DLD1 (cell line): Measurements from ENCODE around the gene ZNF177.

ENCODE experiments used
- in situ Hi-C: cut with HindIII; loops from 2 replicates; pipeline ENCODE4 v1.10.0; 2017; ENCODE audit warnings: low sequenced_read_pairs

Gene ZNF177

DNA sequence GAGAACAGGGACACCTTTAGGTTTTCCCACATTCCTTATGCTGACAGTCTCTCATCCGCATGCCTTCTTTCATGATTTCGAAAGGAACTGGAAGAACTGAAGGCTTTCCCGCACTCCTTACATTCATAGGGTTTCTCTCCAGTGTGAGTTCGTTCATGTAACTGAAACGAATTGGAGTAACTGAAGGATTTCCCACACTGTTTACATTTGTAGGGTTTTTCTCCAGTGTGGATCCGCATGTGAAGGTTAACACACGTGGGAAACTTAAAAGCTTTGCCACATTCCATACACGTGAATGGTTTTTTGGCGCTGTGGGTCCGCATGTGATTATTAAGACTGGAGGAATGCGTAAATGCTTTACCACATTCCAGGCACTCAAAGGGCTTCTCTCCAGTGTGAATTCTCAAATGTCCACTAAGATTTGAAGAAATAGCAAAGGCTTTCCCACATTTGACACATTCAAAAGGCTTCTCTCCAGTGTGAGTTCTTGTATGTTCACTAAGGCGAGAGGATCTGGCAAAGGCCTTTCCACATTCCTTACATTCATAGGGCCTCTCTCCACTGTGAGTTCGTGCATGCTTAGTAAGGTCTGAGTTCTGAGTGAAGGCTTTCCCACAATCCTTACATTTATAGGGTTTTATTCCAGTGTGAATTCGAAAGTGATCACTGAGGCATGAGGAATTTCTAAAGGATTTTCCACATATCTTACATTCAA is 50.6 kb downstream of the ZNF177 start:
- in situ Hi-C loops = loop anchor here (5.0 kb wide), 1 partner anchor 56 kb away; no protein-coding TSS in a partner anchor

DNA sequence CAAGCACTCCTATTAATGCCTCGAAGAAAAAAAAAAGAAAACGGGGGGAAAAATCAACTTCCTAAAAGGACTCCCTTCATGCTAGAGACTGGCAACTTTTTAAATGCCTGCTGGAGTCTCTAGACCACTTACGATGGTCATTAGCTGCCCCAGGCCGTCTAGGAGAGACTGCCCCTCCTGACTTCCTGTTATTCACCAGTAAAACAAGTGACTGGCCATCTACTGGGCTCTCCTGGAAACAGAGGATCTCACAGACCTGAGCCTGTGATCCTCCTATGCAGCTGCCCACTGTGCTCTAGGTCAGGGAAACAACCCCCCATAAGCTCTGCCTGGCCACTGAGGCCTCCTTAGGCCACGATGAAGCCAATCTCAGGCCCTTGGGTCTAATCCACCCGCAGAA is 65.1 kb downstream of the ZNF177 start:
- in situ Hi-C loops = no loop called here

DNA sequence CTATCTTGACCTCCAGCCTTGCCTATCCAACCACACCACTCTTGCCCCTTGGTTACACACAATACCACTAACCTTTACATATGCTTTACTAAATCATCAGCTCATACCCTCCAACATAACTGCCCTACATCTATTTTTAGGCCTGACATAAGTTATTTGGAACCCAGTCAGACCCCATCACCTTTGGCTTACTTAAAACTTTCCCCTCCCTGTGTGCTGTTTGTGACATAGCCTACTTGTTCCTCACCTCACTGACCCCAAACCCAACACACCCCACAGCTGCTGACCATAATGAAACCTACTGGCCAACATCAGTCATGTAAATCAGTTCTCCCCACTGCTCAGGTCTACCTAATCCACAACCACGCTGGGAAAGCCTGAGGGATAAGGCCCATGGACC is 67.6 kb downstream of the ZNF177 start:
- in situ Hi-C loops = no loop called here

DNA sequence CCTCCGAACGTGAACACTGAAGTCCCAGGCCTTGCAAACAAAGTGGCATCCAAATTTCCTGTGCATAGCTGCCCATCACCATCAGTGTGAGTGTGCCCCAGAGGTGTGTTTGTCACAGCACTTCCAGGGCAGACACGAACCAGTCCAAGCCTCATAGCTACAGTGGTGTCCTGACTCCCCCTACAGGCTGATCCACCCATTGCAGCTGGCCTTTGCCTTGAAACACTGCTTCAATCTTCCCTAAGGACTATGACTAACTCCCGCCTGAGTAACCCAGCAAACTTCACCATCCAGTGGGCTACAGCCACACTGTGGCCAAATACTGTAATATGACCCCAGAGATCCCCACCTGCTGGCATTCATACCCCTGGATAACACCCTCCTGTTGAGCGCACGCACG is 68.7 kb downstream of the ZNF177 start:
- in situ Hi-C loops = no loop called here
